HG02763 (cell line): ENCODE results near the gene TTC28.

Experiments
- ATAC-seq: cut with Tn5 transposase; IDR thresholded peaks from one replicate; pipeline ENCODE4 v1.9.1; 2021; ENCODE audit warnings: mild to moderate bottlenecking, moderate library complexity; ENCODE audit not compliant: unreplicated experiment

TTC28 gene

GRCh38 chr22:27996529-27996925, 683.1 kb downstream of the TTC28 start:
- no peak for ATAC-seq

- ATAC-seq = no peak
Observed at GRCh38 chr22:27995801-27996528, 683.7 kb downstream of the TTC28 start.

- ATAC-seq = no peak
Observed at GRCh38 chr22:27994481-27995331, 684.9 kb downstream of the TTC28 start.

DNA sequence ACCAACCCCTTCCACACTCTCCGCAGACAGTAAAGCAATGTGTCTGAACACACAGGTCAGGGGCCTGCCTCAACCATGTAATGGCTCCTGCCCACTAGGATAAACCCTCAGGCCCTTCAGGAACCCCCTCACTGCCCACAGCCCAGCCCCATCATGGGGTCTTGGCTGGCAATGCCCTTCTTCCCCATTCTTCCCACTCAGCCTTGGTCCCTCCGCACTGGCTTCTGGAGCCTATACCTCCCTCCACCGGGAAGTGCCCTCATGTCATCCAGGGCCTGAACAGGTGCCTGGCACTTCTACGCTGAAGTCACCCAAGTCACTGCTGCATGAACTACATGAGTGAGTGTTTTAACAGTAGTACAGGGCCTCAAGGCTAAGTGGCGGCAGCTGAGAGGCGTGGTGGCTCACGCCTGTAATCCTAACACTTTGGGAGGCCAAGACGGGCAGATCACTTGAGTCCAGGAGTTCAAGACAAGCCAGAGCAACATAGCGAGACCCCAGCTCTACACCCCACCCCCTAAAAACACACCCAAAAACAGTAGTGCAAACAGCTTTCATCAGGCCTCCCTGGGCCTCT, 685.8 kb downstream of the TTC28 start:
- ATAC-seq = no peak

GRCh38 chr22:27993201-27993635, 686.4 kb downstream of the TTC28 start:
- ATAC-seq = no peak

DNA sequence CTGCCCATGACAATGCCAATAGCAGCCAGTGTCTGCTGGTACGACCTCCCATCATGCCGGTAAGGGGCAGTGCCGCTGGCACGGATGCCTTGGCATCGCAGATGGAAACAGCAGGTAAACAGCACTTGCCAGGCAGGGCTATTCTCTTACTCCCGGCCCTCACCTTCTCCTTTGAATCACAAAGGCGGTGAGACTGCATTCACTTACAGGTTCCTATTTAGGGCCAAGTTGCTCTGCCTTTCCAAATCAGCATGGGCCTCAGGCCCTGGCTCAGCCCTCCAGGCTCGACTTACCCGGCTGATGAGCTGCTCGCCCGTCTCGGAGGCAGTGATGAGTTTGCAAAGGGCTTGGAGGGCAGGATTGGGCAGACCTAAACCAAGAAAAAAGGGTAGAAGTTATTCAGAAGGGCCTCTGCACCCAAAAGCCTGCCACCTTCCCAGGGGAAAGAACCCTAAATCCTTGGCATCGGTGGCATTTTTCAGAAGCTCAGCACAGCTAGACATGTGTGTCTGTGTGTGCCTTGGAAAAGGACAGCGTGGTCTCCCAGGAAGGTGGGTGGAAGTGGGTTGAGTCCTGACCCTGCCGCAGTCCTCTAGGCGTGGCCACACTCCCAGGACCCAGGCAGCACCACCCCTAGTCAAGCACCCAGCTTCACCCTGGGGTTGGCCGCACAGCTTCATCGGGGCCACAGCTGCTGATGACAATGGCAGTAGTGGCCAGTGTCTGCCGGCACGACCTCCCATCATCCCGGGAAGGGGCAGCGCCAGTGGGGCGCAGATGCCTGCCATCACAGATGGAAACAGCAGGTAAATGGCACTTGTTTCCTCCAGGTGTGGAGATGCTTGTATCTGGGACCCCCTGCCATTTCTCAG, 687.1 kb downstream of the TTC28 start:
- no peak for ATAC-seq

GRCh38 chr22:27991586-27992293, 687.9 kb downstream of the TTC28 start:
- ATAC-seq = no peak

DNA sequence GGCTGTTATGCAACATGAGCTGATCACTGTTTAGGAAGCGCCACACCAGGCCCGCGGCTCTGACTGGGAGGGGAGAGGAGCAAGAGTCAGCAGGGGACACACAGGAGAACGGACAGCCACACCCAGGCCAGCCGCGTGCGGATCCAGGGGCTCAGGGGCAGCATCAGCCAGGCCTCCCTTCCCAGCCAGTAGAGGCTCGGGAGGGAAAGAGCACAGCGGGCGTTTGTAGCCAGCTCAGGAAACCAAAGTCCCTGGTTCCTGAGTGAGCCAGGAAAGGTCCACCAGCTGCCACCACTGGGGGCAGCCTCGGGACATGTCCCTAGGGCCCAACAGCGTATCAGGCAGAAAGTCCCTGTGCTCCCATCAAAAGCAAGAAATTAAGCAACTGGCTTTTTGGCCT, 688.8 kb downstream of the TTC28 start:
- no peak for ATAC-seq

- ATAC-seq = no peak
Observed at GRCh38 chr22:27990451-27990840, 689.2 kb downstream of the TTC28 start.

DNA sequence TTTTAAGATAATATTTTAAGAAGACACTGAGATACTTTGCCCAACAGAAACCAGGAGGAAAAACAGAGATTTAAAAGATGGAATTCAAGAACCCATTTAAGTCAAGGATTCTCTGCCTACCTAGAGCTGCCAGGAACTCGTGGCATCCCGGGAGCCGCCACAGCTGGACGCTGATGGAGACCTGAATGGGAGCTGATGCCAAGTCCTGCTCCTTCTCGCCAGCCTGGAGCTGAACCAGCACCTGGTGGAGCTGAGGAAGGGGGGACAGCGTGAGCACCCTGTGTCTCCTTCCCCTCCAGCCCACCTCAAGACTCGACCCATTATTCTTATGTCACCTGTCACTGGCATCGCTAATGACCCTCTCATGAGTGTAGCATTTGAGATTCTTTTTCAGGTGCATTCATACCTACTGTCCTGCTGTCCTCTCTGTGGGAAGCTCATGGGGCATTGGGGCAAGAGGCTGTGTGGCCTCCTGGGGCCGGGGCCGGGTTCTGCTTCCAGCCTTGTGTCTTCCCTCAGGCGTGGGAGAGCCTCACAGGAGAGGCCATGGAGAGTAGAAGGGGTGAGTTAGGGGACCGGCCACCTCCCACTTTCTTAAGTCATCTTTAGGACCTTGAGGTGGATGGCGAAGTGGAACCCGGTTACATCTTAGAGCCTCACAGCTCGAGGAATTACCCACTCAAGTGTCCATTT, 689.7 kb downstream of the TTC28 start:
- no peak for ATAC-seq

DNA sequence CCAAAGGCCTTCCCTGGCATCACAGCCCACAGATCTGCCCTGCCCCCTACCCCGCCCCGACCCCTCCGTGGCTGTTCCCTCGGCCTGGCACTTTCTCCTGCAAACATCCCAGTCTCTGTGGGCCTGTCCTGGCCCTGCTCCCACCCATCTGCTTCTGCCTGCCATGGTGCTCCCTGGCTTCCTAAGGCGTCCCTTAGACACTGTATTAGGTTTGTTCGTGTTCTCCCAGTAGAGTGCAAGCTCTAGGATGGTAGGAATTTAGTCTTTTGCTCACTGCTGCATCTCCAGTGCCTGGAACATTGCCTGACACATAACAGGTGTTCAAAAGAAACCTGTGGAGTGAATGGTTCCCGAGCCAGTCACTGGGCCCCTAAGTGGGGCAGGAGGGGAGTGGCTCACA, 690.9 kb downstream of the TTC28 start:
- no peak for ATAC-seq

- ATAC-seq = no peak
Observed at GRCh38 chr22:27987557-27987956, 692.1 kb downstream of the TTC28 start.

- ATAC-seq = no peak
Observed at GRCh38 chr22:27986937-27987336, 692.7 kb downstream of the TTC28 start.

DNA sequence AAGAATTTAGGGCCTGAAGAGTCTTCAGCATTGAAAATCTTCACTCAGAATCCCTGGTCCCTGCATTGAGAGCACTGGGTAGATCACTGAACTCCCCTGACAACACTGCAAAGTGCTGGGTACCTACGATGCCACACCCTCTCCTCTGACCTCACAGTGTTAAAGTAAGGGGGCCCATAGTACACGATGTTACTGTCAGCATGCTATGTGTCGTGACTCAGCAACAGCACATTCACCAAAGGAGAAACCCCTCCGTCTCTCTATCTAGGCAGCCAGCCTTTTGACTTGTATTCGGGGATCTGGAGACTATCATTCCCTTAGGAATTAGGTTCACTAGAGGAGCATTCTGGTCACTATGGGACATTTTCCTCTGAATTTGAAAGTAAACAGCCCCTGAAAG, 693.2 kb downstream of the TTC28 start:
- no peak for ATAC-seq

DNA sequence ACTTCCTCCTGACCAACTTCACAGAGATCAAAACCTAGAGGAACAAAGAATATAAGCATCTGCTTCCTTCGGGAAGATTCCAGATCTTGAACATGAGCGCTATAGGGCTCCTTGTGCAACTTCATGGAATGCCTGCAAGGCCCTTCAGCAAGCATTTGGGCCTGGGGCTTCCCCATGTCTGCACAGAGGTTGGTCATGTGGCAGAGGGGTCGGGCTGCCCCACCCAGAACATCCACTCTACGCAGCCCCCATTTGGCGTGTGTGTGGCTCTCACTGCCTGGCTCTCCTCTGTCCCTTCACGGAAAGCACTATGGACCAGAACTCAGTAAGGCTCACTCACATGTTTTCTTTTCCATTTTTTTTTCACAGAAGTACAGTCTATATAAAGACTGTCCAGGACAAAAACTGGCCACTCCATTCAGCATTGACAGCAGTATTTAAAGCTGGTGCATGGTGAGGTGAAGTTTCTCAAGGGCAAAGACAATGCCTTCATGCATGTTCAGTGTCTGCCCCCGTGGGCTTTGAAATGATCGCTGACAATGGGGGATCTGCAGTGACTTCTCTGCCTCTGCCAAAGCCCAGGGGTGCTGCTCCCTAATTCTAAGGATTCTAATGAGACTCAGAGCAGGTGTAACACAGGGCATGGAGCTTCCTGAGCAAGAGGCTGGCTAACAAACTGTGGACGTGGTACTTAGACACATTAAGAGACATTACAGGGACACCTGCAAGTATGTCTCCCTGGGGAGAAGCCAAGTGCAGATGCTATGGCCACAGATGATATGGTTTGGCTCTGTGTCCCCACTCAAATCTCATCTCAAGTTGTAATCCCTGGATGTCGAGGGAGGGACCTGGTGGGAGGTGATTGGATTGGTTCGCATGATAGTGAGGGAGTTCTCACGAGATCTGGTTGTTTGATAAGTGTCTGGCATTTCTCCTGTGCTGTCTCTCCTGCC, 694.0 kb downstream of the TTC28 start:
- no peak for ATAC-seq

DNA sequence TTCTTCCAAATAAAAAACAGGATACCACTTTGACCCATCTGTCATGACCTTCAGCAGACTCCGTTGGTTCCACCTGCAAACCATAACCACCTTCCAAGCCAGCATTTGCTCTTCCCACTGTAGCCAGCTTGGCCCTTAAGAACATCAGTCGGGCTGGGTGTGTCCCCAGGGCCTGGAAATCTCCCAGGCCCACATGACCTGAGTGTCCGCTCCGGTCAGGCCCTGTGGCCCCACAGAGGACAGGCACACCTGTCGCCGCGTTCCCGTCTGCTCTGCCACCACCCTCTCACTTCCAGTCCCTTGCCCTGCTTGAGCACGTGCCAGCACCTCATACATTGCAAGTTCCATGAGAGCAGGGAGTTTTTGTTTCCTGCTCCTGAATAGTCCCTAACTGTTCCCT, 694.9 kb downstream of the TTC28 start:
- ATAC-seq = no peak

DNA sequence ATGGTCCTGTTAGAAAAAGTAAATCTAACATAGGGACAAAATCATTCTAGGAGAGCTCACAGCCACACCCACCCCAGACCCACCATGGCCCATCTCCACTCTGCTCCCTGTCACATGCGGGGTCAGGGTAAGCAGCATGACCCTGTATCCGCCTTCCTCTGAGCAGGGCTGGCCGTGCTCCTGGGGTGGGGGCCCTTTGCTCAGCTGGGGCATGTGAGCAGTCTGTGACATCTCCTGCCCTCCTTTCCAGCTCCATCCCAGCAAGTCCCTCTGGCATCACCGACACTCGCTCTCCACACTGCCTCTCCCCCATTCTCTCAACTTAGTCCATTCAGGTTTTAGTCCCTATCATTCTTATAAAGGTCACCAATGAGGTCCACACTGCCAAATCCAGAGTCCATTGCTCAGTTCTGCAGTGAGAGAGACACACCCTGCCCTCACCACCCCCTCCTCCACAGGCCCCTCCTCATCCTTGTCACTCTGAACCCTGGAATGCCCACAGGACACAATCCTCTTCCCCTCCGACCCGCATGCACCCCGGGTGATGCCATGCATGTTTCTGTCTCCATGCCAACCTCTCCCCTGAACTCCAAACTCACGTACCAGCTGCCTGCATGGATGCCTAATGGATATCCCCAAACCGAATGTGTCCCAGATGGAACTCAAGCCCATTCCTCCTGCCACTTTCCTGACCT, 695.5 kb downstream of the TTC28 start:
- ATAC-seq = no peak

DNA sequence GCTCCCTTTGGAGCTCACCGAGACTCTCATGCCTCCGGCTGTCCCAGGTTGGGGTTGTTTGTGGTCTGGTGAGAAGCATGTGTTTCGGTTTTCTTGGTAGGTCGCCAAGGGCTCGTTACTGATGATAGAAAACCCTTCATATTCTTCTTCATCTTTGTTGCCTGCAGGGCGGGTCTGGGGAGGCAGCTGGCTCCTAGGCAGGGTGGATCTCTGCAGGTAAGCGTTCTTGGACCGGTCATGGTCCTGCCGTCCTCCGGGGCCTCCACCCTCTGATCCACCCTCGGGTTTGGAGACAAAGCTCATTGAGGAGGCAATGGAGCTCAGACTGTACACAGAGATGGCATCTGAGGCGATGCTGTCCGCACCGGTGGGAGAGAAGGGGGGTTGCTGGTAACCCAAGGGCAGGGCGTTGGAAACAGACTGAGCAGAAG, 696.3 kb downstream of the TTC28 start:
- no peak for ATAC-seq
